Activated CD4-positive, alpha-beta T cell treated with anti-CD3 and anti-CD28 coated beads for 36 hours (primary cell): Measurements from ENCODE around the gene CPEB1. TPM values are rescaled to one million over a fixed set of nuclear protein-coding genes. Genes with fewer than 3 reads are reported as not detected.

Experiments used
- ATAC-seq: fragments of 200-7000 bp; cut with Tn5 transposase; one replicate; pipeline ENCODE4 v1.10.0; 2021; ENCODE audit warnings: mild to moderate bottlenecking, moderate library complexity
- CTCF ChIA-PET: fragments of 350-600 bp; sonication (Branson Sonifier 250); formaldehyde crosslinking; loops from one replicate; lab custom pipeline; 2021; ENCODE audit warnings: antibody characterized with exemption; lab: Charles Lee
- POLR2A ChIA-PET: fragments of 350-600 bp; sonication (Branson Sonifier 250); formaldehyde crosslinking; loops from one replicate; lab custom pipeline; 2021; ENCODE audit warnings: antibody characterized with exemption, inconsistent platforms; lab: Charles Lee
- DNase-seq: peaks from one replicate; pipeline ENCODE4 v3.0.0-alpha.2; 2020
- H3K27ac Mint-ChIP-seq: one replicate; pipeline ENCODE4 v1.8.0; 2021; ENCODE audit warnings: mixed read lengths
- H3K27me3 Mint-ChIP-seq: one replicate; pipeline ENCODE4 v1.8.0; 2021; ENCODE audit warnings: mixed read lengths
- H3K36me3 Mint-ChIP-seq: one replicate; pipeline ENCODE4 v1.8.0; 2021; ENCODE audit warnings: low read depth, mixed read lengths
- H3K4me1 Mint-ChIP-seq: one replicate; pipeline ENCODE4 v1.8.0; 2021; ENCODE audit warnings: mixed read lengths
- H3K4me3 Mint-ChIP-seq: one replicate; pipeline ENCODE4 v1.8.0; 2021; ENCODE audit warnings: mild to moderate bottlenecking, moderate library complexity, mixed read lengths
- H3K9me3 Mint-ChIP-seq: one replicate; pipeline ENCODE4 v1.8.0; 2021; ENCODE audit warnings: low read depth, mixed read lengths
- intact Hi-C, 2 experiments: fragments of 100-400 bp; cut with DNase I in 1 of 2; cut with micrococcal nuclease in 1 of 2; formaldehyde crosslinking; loops; one replicate each; pipeline versions ENCODE4 v1.14.2 to v1.15.1; 2022 to 2024; cut with DNase I, micrococcal nuclease
- total RNA-seq, 2 experiments: library from RNA; stranded (reverse); gene quantifications; one replicate each; pipeline ENCODE4 v1.2.3, GENCODE V29; 2021

CPEB1 gene
- total RNA-seq, 2 experiments from 2014 or later = 0.16 to 0.18 TPM

DNA sequence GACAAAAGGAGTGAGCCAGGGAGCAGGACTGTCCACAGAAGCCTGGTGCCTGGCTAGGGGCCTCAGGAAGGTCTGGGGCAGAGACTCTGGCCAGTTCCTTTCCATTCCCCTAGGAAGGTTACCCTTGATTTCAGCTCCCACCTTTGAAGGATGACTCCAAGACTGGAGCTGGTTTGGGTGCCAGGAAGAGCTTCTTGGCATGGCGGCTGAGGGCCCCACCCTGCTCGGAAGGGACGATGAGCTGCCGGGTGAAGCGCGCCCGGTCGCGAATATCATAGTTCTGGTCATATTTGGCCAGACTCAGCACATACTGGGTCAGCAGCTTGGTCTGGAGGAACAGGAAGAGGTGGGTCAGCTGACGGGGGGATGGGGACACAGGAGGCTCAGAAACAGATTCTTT lies 19.4 kb upstream of the CPEB1 start:
- POLR2A ChIA-PET = no interaction called here
- H3K27me3 Mint-ChIP-seq = peaks cover 11% of the 10 kb centered on the region
- H3K36me3 Mint-ChIP-seq = no peaks in the 10 kb centered on the region
- no peaks in the 10 kb centered on the region for H3K9me3 Mint-ChIP-seq
- DNase-seq (no peak), ATAC-seq (no peak)
- CTCF ChIA-PET = no interaction called here
- no peaks in the 10 kb centered on the region for H3K4me1 Mint-ChIP-seq
- intact Hi-C loops = no loop called here
- H3K4me3 Mint-ChIP-seq = no peak overlapping the region
- H3K27ac Mint-ChIP-seq = no peak overlapping the region

DNA sequence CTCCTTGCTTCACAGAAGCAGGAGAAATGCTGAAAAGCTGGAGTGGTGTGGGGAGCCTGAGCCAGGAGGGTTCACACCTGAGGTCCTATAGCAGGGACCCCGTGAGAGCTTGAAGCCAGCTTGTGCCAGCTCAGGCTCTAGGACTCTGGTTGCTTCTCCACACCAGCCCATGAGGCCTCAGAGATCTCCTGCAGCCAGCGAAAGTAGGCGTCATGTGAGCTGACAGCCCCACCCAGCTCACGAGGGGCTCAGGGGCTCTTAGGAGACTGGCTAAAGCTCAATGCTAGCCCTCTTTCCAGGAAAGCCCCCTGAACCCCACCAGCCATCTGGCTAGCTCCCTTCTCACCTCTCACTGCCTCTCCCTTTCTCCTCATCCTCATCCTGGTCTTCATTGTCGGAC lies 16.9 kb upstream of the CPEB1 start:
- ChIA-PET CTCF (no interaction called here), POLR2A (no interaction called here)
- H3K4me3 Mint-ChIP-seq = no peak overlapping the region
- no peaks in the 10 kb centered on the region for H3K4me1 Mint-ChIP-seq
- H3K27me3 Mint-ChIP-seq = peaks cover 11% of the 10 kb centered on the region
- intact Hi-C loops = no loop called here
- no peak overlapping the region for H3K27ac Mint-ChIP-seq
- no peaks in the 10 kb centered on the region for H3K9me3 Mint-ChIP-seq
- no peaks in the 10 kb centered on the region for H3K36me3 Mint-ChIP-seq
- DNase-seq (no peak), ATAC-seq (no peak)

DNA sequence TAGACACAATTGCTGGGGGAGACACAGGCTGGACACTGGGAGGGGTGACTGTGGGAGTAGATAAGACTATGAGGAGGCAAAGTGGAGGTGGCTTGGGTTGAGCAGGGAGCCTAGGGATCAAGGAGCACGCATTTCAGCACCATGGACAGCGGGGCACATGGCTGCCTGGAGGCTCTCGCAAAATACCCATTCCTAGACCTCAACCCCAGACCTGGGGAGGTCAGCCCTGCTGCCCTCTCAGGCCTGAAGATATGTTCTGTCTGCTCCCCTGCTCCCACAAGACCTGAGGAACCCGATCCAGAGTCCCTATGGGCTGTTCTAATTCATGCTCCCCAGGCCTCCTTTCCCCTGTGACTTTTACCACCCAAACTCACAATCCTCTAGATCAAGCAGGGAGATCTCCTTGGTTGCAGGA lies 16.0 kb upstream of the CPEB1 start:
- Mint-ChIP-seq H3K9me3 (no peaks in the 10 kb centered on the region), H3K36me3 (no peaks in the 10 kb centered on the region), H3K4me1 (no peaks in the 10 kb centered on the region), H3K27ac (no peak overlapping the region), H3K27me3 (peaks cover 11% of the 10 kb centered on the region), H3K4me3 (no peak overlapping the region)
- ChIA-PET POLR2A (no interaction called here), CTCF (no interaction called here)
- ATAC-seq (peak; percentile 61), DNase-seq (peak; percentile 75)
- intact Hi-C loops = loop anchor here (1.0 kb wide), 1 partner anchor 46 kb away; the partner anchor contains the start of gene AP3B2 (in 2 of the 2)

DNA sequence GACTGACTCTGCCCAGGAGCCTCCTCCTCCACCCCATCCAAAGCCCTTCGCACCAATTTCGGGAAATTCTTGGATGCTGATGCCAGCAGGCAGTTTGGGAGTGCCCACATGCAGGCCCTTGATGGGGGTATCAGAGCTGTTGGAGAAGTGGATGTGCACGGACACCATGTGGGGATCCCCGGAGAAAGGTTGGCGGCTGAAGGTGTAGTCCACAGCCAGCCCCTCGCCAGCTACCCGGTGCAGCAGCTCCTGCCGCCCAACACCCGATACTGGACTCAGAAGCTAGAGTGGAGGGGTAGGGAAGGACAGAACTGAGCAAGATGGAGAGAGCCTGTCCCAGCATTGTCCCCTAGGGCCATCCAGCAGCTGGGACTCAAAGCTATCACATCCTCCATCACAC lies 15.5 kb upstream of the CPEB1 start:
- Mint-ChIP-seq H3K27ac (no peak overlapping the region), H3K27me3 (peaks cover 11% of the 10 kb centered on the region), H3K9me3 (no peaks in the 10 kb centered on the region), H3K36me3 (no peaks in the 10 kb centered on the region), H3K4me1 (no peaks in the 10 kb centered on the region), H3K4me3 (no peak overlapping the region)
- ATAC-seq (no peak), DNase-seq (no peak)
- ChIA-PET CTCF (no interaction called here), POLR2A (no interaction called here)
- intact Hi-C loops = loop anchor here (1.0 kb wide), 1 partner anchor 47 kb away; the partner anchor contains the start of gene AP3B2 (in 2 of the 2)

DNA sequence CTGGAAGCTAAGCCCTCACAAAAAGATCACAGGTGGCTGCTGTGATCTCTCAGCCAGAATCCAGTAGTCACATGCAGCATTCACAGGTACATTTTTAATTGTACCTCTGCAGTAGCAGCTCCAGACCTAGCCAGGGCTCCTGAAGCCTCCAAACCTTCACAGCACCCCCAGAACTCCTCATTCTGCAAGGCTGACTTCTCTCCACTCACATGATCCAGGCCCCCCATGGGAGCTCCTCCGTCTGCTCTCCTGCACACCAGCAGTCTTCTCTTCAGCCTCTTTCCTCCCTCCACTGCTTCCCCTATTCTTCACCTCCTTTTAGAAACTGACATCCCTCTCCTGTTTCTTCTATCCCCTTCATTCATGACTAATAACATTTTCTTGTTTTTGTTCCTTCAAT lies 13.2 kb upstream of the CPEB1 start:
- ATAC-seq = no peak
- H3K9me3 Mint-ChIP-seq = no peaks in the 10 kb centered on the region
- no peak overlapping the region for H3K4me3 Mint-ChIP-seq
- H3K36me3 Mint-ChIP-seq = no peaks in the 10 kb centered on the region
- no peak for DNase-seq
- ChIA-PET POLR2A (no interaction called here), CTCF (no interaction called here)
- intact Hi-C loops = no loop called here
- no peak overlapping the region for H3K27ac Mint-ChIP-seq
- no peaks in the 10 kb centered on the region for H3K4me1 Mint-ChIP-seq
- H3K27me3 Mint-ChIP-seq = peaks cover 17% of the 10 kb centered on the region

DNA sequence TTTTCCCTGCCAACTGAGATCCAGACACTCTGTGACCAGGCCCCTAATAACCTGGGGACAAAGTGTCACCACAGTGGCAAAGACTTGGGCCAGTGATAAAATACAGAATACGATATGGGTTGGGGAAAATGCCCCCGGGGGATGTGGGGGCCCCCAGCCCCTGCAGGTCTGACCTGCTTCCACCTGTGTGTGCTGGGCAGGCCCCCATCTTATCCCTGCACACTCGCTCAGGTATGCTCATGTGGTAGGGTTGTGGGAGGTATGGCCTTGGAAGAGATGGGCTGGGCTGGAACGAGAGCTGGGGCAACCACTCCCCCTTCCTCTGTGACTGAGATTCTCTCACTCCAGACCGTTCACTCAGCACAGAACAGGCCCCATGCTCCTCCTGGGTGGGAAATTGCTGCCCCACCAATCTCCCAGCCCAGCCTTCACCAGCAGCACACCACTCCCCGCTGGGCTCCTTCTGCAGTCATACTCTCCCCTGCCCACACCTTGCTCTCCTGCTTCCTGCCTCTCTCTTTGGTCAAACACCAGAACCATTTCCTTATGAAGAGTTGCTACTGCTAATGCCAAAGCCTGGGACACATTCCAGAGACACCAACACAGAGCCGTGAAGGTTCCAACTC lies 9.6 kb upstream of the CPEB1 start:
- intact Hi-C loops = no loop called here
- no peaks in the 10 kb centered on the region for H3K9me3 Mint-ChIP-seq

DNA sequence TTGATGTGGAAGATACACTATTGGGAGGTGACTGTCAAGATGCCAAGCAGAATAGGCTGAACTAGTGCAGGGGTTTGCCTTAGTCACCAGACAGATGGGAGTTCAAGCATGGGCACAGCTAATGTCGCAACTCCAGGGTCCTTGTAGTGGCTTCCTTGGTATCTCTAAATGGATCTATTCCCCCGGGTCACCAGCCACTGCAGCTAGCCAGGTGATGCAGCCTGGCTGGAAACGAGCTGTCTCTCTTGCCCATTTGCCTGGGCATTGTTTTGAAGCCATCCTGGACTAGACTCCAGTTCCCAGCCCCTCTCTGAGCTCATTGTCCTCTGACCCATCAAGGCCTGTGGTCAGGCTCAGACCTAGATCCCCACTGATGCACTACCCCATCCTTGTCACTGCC lies 8.4 kb upstream of the CPEB1 start:
- DNase-seq (no peak), ATAC-seq (no peak)
- Mint-ChIP-seq H3K27me3 (peaks cover 15% of the 10 kb centered on the region), H3K4me3 (no peak overlapping the region), H3K36me3 (no peaks in the 10 kb centered on the region), H3K9me3 (no peaks in the 10 kb centered on the region), H3K27ac (no peak overlapping the region), H3K4me1 (no peaks in the 10 kb centered on the region)
- POLR2A ChIA-PET = no interaction called here
- intact Hi-C loops = no loop called here
- CTCF ChIA-PET = no interaction called here

More for the DNA sequence above, 9.6 kb upstream of the CPEB1 start:
- Mint-ChIP-seq H3K27ac (no peak overlapping the region), H3K4me1 (no peaks in the 10 kb centered on the region), H3K4me3 (no peak overlapping the region), H3K36me3 (no peaks in the 10 kb centered on the region), H3K27me3 (peaks cover 13% of the 10 kb centered on the region)
- CTCF ChIA-PET = no interaction called here
- POLR2A ChIA-PET = no interaction called here
- ATAC-seq (no peak), DNase-seq (no peak)

DNA sequence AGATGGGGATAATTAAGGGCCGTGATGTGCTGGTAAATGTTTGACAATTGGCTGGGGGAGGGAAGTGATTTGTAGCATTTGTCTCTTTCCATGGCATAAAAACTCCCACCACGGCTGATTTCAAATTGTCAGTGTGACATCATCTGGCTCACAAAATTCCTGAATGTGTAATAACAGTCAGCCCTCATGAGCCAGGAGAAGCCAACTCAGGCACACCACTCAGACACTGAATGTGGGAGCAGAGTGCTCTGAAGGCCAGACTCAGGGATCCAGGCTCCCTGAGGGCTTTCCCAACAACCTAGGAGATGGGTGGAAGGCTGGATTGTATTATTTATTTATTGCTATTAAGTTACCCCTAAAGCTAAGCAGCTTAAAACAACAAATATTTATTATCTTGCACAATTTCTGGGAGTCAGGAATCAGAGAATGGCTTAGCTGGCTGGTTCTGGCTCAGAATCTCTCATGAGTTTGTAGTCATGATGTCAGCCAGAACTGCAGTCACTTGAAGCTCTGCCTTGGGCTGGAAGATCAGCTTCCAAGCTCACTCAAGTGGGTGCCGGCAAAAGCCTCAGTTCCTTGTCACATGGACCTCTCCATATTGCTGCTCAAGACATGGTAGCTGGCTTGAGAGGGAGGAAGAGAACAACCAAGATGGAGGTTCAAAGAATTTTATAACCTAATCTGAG lies 6.5 kb upstream of the CPEB1 start:
- Mint-ChIP-seq H3K4me1 (no peaks in the 10 kb centered on the region), H3K27me3 (peaks cover 24% of the 10 kb centered on the region), H3K27ac (no peak overlapping the region), H3K4me3 (no peak overlapping the region), H3K36me3 (no peaks in the 10 kb centered on the region), H3K9me3 (no peaks in the 10 kb centered on the region)
- intact Hi-C loops = no loop called here
- CTCF ChIA-PET = interaction anchor here (1.1 kb wide), 1 partner anchor 14 kb away, joined by 4 read pairs; no protein-coding TSS in a partner anchor
- POLR2A ChIA-PET = interaction anchor here (0.5 kb wide), 1 partner anchor 68 kb away, joined by 3 read pairs; no protein-coding TSS in a partner anchor
- no peak for DNase-seq
- ATAC-seq = no peak

DNA sequence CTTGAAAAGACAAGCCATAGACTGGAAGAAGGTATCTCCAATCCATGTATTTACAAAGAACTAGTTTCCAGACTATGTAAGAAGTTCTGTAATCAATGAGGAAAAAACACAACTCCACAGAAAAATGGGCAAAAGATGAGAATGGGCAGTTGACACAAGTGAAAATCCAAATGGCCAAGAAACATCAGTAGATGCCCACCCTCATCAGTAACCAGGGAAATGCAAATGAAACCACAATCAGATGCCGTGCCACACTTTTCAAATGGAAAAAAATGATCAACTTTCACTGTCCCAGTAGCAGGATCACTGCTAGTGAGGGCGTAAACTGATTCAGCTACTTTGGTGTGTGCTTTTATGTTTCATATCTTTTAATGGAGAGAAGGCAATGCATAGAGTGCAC lies 4.5 kb upstream of the CPEB1 start:
- no peaks in the 10 kb centered on the region for H3K36me3 Mint-ChIP-seq
- H3K9me3 Mint-ChIP-seq = no peaks in the 10 kb centered on the region
- DNase-seq = no peak
- ChIA-PET POLR2A (no interaction called here), CTCF (interaction anchor here (0.7 kb wide), 1 partner anchor 15 kb away, joined by 3 read pairs; no protein-coding TSS in a partner anchor)
- H3K27me3 Mint-ChIP-seq = peaks cover 28% of the 10 kb centered on the region
- H3K27ac Mint-ChIP-seq = no peak overlapping the region
- H3K4me3 Mint-ChIP-seq = no peak overlapping the region
- no peaks in the 10 kb centered on the region for H3K4me1 Mint-ChIP-seq
- intact Hi-C loops = no loop called here
- no peak for ATAC-seq

DNA sequence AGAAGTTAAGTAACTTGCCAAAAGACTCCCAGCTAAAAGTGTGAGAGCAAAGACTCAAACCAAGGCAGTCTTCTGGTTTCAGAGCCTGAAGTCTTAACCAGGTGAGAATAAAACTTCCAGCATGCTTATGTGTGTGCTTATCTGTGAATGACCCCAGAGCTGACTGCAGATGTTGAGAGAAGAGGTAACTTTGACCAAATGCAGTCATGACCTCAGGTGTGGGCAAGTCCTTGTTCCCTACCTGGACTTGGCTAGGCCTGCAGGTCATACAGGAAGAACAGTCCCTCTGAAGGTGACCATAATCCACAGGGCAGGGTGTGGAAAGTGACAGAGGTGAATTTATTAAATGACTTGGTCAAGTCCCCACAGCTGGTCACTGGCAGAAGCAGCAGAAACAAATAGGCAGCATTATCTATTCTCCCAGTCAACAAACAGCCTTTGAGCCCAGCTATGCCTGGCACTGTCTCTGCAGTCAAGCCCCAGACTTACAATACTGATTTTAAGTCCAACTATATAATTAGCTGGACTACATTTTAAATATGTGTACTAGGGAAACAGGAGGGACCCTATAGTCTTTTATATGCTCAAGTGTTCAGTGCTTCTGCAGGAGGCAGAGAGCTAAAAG lies 3.0 kb upstream of the CPEB1 start:
- POLR2A ChIA-PET = no interaction called here
- no peak for DNase-seq
- Mint-ChIP-seq H3K27ac (no peak overlapping the region), H3K9me3 (no peaks in the 10 kb centered on the region), H3K4me3 (no peak overlapping the region), H3K27me3 (peaks cover 32% of the 10 kb centered on the region), H3K4me1 (peaks cover 3% of the 10 kb centered on the region), H3K36me3 (no peaks in the 10 kb centered on the region)
- ATAC-seq = no peak
- CTCF ChIA-PET = interaction anchor here (1.3 kb wide), 1 partner anchor 106 kb away, joined by 3 read pairs; no protein-coding TSS in a partner anchor
- intact Hi-C loops = no loop called here

DNA sequence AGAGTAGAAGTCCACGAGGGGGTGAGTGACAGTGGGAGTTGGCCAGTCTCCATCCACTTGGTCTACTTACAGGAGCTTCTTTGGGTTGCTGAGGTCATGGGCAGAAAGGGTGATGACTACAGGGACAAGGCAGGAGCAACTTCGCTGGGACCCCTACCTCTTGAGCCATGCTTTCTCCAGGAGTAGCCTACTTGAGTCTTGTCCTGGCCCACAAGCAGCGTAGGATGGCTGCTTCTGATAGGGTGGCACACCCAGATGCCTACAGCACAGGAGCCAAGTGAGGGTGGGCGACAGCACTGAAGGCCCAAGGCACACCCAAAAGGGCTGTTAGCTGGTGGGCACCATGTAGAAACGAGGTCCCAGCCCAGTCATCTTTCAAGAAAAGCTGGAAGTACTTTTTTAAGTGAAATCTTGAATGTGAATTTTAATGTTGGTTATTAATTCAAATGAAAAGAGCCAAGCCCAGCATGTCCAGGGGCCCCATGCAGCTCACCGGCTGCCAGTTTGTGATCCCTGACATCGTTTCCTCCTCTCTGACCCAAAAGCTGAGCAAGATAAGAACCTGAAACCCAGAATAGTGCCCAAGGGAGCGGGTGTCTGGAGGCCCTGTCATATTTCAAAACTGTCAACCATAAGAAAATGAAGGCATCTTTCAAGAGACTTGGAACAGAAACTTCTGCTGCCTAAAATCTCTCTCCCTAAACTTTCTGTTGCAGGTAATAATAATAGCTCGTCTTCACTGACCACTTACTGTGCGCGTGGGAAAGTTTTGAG lies 2.2 kb upstream of the CPEB1 start:
- H3K36me3 Mint-ChIP-seq = no peaks in the 10 kb centered on the region
- H3K27me3 Mint-ChIP-seq = peaks cover 38% of the 10 kb centered on the region
- intact Hi-C loops = loop anchor here in 1 of 2 experiments (5.0 kb wide), 1 partner anchor 107 kb away; the partner anchor contains the start of gene RPS17
- ChIA-PET POLR2A (no interaction called here), CTCF (no interaction called here)
- no peaks in the 10 kb centered on the region for H3K9me3 Mint-ChIP-seq
- H3K4me1 Mint-ChIP-seq = peaks cover 3% of the 10 kb centered on the region
- DNase-seq = no peak
- H3K4me3 Mint-ChIP-seq = no peak overlapping the region
- H3K27ac Mint-ChIP-seq = no peak overlapping the region
- no peak for ATAC-seq
